NB4 (cell line): ENCODE data around the gene MCM5.

Experiments used
- DNase-seq: peaks from one replicate; pipeline ENCODE4 v3.0.0; 2010; ENCODE audit warnings: low read depth
- H3K4me3 ChIP-seq: one replicate; pipeline ENCODE4 v1.5.1; 2011; ENCODE audit warnings: mild to moderate bottlenecking, low read depth, low read length, moderate library complexity
- MYC ChIP-seq: IDR thresholded peaks from 2 replicates; pipeline ENCODE4 v1.6.1; 2011; ENCODE audit warnings: low read depth, low read length
- POLR2A ChIP-seq: IDR thresholded peaks from 2 replicates; pipeline ENCODE4 v1.6.1; 2011; ENCODE audit warnings: mild to moderate bottlenecking; ENCODE audit not compliant: insufficient read length; ENCODE audit errors: extremely low read depth
- TF ChIP-seq, protein P1 (sequence below): IDR thresholded peaks from 2 replicates; pipeline ENCODE4 v1.6.1; 2011; ENCODE audit warnings: low read depth, low read length
- TF ChIP-seq, protein P2 (sequence below): IDR thresholded peaks from one replicate; pipeline ENCODE4 v1.5.1; 2012; ENCODE audit warnings: low read depth, low read length

The MCM5 gene

DNA sequence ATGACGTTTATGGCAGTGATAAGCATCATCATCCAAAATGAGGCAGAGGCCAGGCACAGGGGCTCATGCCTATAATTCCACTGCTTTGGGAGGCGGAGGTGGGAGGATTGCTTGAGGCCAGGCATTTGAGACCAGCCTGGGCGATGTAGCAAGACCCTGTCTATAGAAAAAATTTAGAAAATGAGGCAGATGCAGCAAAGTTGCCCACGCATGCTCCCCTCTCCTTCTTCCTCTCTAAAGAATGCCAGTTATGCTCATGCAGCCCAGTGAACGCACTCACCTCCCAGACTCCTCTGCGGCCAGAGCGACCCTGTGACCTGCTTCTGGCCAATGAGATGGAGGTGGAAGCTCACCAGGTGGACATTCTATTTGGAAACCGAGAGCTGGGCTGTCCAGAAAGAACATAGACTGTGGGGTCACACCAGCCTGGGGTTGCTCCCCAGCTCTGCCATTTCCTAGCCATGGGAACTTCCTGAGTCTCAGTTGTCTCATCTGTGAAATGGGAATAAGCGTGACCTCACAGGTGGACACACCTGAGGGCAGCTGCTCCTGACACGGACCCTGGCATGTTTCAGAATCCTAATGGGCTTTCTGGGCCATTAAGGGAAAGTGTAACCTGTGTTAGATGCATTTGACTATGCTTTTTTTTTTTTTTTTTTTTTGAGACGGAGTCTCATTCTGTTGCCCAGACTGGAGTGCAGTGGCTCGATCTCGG lies 44.9 kb downstream of the MCM5 start:
- TF ChIP-seq MYC = no peak
- TF ChIP-seq, protein P1, sequence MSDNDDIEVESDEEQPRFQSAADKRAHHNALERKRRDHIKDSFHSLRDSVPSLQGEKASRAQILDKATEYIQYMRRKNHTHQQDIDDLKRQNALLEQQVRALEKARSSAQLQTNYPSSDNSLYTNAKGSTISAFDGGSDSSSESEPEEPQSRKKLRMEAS = no peak
- TF ChIP-seq, protein P2, sequence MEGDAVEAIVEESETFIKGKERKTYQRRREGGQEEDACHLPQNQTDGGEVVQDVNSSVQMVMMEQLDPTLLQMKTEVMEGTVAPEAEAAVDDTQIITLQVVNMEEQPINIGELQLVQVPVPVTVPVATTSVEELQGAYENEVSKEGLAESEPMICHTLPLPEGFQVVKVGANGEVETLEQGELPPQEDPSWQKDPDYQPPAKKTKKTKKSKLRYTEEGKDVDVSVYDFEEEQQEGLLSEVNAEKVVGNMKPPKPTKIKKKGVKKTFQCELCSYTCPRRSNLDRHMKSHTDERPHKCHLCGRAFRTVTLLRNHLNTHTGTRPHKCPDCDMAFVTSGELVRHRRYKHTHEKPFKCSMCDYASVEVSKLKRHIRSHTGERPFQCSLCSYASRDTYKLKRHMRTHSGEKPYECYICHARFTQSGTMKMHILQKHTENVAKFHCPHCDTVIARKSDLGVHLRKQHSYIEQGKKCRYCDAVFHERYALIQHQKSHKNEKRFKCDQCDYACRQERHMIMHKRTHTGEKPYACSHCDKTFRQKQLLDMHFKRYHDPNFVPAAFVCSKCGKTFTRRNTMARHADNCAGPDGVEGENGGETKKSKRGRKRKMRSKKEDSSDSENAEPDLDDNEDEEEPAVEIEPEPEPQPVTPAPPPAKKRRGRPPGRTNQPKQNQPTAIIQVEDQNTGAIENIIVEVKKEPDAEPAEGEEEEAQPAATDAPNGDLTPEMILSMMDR = no peak
- TF ChIP-seq POLR2A = no peak
- no peak overlapping the region for H3K4me3 ChIP-seq
- DNase-seq = no peak

DNA sequence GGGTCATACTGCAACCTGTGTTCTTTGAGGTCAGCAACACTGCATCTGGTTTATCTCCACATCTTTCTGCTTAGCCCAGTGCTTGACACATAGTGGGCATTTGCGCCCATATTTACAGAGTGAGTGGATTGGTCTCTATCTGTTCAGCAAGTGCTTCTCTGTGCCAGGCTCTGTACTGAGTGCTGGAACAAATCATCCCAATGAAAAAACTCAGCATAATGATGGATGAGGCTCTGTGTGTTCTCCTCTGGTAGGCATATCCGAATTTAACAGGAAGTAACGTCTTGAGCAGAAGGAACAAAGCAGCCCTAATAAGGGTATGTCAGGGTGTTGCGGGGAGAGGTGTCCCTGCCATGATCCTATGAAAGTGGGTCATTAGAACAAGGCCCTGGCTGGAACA lies 46.0 kb downstream of the MCM5 start:
- no peak for TF ChIP-seq MYC
- TF ChIP-seq, protein P1 = no peak
- TF ChIP-seq POLR2A = no peak
- TF ChIP-seq, protein P2 = no peak
- H3K4me3 ChIP-seq = no peak overlapping the region
- DNase-seq = no peak

DNA sequence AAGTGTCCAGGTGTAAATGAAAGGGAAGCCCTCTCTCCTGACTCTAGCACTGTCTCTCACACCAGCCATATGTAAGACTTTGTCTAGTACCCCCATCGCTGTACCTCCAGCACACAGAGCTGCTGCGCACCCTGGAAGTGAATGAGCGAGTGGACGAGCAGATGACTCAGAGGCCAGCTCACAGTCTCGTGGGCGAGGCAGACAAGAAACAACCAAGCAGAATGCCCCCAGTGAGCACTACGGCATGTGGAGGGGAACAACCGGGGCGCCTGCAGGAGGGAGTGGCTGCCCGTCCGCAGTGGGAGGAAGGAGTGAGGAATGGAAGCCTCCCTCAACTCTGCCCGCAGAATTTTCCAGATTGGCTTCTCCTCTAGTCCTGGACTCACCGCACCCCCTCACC lies 46.4 kb downstream of the MCM5 start:
- no peak overlapping the region for H3K4me3 ChIP-seq
- no peak for DNase-seq
- TF ChIP-seq, protein P1 = no peak
- TF ChIP-seq MYC (no peak), POLR2A (no peak)
- TF ChIP-seq, protein P2 = no peak

DNA sequence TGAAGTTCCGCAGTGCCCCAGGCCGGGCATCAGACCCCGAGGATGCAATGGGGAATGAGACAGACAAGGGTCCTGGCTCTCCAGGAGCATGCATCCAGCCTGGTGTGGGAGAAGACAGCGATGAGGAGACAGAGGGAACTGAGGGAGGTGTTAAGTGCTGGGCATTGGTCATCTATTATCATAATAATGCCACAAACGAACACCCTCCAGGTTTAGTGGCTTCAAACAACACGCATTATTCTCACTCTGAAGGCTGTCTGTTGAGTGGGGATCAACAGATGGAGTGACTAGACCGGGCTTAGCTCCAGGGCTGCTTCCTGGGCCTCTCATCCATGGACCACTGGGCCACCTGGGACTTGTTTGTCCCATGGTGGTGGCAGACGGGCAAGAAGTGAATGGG lies 48.6 kb downstream of the MCM5 start:
- no peak for TF ChIP-seq POLR2A
- no peak for TF ChIP-seq MYC
- TF ChIP-seq, protein P2 = no peak
- TF ChIP-seq, protein P1 = no peak
- no peak for DNase-seq
- H3K4me3 ChIP-seq = no peak overlapping the region

DNA sequence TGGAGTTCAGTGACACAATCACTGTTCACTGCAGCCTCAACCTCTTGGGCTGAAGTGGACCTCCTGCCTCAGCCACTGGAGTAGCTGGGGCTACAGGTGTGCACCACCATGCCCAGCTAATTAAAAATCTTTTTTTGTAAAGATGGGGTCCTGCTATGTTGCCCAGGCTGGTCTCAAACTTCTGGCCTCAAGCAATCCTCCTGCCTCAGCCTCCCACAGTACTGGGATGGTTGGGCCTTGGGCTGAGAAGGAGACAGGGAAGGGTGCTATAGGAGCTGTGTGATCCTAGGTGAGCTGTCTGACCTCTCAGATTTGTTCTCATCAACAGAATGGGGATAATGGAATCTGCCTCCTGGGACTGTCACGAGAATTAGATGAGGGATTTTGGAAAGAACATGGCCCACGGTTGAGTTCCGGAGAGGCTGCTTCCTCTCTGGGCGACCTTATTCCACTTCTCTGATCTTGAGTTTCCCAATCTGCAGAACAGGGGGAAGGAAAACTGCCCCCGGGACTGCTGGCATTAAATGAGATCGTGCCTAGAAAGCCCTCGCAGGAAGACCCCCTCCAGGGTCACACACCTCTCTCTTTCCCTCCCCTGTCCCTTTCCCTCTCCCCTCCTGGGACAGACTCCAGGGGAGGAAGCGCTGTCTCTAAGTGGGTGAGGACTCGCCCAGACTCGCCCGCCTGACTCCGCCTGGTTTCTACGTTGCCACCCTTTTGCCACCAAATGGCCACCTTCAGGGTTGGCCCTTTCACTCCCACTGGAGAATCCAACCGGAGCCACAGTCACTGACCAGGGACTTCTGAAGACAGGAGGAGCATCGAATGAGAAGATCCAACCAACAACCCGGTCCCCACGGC lies 50.1 kb downstream of the MCM5 start:
- no peak overlapping the region for H3K4me3 ChIP-seq
- DNase-seq = no peak
- TF ChIP-seq, protein P2 = no peak
- TF ChIP-seq MYC (no peak), POLR2A (no peak)
- TF ChIP-seq, protein P1 = no peak
